HFF-Myc (cell line): ENCODE measurements around the gene RELT.

Source experiments
- DNase-seq: peaks from one replicate; pipeline ENCODE4 v3.0.0-alpha.2; 2011; ENCODE audit warnings: low read depth; ENCODE audit errors: extremely low read depth
- H3K4me3 ChIP-seq: replicated peaks from 2 replicates; pipeline ENCODE4 v1.5.1; 2011; ENCODE audit warnings: low read depth, mild to moderate bottlenecking, control low read depth, low read length
- TF ChIP-seq, protein P1 (sequence below): IDR thresholded peaks from 2 replicates; pipeline ENCODE4 v1.5.1; 2012; ENCODE audit warnings: mild to moderate bottlenecking, low read depth, low read length, control low read depth; ENCODE audit errors: missing control alignments

RELT gene

DNA sequence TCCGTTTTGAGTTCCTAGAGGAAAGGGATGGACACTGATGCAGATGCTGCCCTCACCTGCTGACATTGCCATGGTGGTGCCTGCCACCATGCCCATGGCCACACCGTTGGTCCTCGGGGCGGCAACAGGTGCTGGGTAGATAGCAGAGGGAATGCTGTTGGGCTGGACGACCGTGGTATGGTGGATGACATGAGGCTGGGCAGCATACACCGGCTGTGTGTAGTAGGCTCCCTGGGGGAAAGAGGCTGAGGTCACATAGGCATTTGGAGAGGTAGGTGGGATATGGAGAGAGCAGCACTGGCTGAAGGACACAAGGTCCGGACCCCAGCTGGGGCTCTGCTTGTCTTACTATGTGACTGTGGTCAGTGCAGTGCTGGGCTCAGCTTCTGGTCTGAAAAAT is 33.2 kb downstream of the RELT start:
- no peak for DNase-seq
- TF ChIP-seq, protein P1, sequence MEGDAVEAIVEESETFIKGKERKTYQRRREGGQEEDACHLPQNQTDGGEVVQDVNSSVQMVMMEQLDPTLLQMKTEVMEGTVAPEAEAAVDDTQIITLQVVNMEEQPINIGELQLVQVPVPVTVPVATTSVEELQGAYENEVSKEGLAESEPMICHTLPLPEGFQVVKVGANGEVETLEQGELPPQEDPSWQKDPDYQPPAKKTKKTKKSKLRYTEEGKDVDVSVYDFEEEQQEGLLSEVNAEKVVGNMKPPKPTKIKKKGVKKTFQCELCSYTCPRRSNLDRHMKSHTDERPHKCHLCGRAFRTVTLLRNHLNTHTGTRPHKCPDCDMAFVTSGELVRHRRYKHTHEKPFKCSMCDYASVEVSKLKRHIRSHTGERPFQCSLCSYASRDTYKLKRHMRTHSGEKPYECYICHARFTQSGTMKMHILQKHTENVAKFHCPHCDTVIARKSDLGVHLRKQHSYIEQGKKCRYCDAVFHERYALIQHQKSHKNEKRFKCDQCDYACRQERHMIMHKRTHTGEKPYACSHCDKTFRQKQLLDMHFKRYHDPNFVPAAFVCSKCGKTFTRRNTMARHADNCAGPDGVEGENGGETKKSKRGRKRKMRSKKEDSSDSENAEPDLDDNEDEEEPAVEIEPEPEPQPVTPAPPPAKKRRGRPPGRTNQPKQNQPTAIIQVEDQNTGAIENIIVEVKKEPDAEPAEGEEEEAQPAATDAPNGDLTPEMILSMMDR = no peak
- H3K4me3 ChIP-seq = no peak overlapping the region

DNA sequence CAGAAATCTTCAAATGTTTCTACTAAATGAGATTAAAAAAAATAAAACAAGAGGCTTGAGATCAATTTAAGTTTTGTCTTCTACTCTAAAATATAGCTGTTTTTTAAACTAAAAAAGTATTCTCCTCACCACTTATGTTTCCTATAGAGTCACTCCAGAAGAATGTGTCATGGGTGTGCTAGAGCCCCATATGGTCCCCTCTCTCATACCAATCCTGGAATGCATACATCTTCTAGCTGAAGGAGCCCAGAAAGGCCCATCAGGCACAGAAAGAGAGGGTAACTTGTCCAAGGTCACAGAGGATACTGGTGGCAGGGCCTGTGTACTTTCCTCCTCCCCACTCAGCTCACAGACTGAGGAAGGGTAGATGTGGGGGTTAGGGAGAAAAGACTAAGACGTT is 34.4 kb downstream of the RELT start:
- no peak overlapping the region for H3K4me3 ChIP-seq
- TF ChIP-seq, protein P1 = no peak
- no peak for DNase-seq

DNA sequence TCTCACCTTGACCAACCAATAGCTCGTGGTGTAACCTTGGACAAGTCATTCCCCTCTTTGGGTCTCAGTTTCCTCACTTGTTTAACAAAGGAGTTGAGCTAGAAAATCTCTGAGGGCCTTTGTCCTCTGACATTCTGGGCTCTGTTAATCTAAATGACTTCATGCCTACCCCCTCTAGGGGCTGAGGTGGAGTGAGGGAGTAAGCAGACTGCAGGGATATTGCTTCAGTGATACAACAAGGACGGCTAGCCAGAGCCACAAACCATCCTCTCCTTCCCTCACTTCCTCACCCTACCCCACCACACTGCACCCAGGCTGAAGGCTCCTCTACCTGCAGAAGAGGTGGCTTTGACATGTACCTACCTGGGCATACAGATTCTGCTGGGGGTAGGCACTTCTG is 34.8 kb downstream of the RELT start:
- DNase-seq = no peak
- TF ChIP-seq, protein P1 = no peak

DNA sequence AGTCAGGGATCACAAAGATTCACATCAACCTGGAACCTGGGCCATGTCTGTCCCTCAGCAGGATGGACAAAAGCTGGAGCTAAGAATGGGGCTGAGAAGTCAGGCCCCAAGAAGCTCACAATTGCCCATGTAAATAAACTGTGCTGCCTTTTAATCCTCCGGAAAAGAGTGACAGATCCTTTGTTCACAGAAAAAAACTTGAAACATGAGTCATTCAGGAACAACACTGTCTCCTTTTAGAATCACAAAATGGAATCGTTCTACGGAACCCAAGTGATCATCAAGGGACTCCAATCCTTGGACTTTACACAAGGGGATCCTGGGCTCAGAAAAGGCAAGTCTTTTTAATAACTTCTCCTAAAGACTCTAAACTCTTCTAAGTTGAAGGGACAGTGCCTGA is 36.1 kb downstream of the RELT start:
- TF ChIP-seq, protein P1 = no peak
- no peak overlapping the region for H3K4me3 ChIP-seq
- no peak for DNase-seq

More for the DNA sequence above, 34.8 kb downstream of the RELT start:
- H3K4me3 ChIP-seq = no peak overlapping the region

DNA sequence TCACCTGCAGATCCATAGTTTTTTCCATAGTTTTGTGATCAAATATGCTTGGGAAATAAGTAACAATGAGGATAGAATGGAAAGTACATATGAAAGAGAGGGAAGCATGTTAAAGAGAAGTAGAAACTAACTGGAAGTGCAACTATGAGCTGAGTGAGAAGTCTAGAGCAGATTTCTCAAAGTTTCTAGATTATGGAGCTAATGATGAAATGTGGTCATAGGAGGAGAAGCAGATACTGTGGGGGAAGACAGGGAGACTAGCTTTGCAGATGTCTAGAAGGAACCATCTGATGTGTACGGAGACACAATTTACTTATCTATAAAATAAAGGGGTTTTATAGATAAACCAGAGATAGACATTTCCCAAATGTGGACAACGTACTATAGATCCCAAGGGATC is 37.1 kb downstream of the RELT start:
- DNase-seq = no peak
- H3K4me3 ChIP-seq = no peak overlapping the region
- TF ChIP-seq, protein P1 = no peak

DNA sequence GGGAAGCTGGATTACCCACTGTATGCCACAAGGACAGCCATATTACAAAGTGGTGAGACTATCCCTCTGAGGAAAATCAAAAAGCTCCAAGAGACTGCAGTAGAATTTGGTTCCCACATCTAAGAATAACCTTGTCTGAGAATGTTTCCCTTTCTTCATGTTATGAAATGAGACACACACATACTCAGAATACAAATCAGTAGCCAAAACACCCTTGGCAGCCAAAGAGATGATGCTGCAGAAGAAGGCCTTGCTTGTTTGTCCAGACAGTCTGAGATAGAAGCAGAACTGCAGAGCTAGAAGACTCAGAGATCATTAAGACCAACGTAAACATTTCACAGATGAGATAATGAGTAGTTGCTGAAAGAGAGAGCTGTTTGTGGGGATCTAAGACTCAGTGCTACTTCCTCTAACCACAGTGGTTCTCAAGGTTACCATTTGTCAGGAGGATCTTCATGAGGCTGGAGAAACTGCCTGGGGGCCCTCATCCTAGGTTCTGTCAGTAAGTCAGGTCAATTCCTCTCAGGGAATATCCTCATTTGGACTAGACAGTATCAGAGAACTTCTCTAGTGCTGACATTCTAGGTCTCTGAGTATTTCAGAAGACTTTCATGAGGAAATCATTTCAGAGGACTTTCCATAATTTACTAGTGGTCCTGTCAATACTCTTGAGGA is 38.9 kb downstream of the RELT start:
- H3K4me3 ChIP-seq = no peak overlapping the region
- DNase-seq = no peak
- TF ChIP-seq, protein P1 = no peak
